Bone marrow (tissue), 2 donors: Measurements from ENCODE around the gene DCTN5.
"Not testable (repeated sequence)": the region's sequence is repeated elsewhere in the genome, so short reads cannot be mapped to it uniquely, and the experiment has no call there.

Source experiments
- DNase-seq, 2 donors: peaks; one replicate each; lab custom pipeline; 2025; lab: John Stamatoyannopoulos, UW

Gene DCTN5

DNA sequence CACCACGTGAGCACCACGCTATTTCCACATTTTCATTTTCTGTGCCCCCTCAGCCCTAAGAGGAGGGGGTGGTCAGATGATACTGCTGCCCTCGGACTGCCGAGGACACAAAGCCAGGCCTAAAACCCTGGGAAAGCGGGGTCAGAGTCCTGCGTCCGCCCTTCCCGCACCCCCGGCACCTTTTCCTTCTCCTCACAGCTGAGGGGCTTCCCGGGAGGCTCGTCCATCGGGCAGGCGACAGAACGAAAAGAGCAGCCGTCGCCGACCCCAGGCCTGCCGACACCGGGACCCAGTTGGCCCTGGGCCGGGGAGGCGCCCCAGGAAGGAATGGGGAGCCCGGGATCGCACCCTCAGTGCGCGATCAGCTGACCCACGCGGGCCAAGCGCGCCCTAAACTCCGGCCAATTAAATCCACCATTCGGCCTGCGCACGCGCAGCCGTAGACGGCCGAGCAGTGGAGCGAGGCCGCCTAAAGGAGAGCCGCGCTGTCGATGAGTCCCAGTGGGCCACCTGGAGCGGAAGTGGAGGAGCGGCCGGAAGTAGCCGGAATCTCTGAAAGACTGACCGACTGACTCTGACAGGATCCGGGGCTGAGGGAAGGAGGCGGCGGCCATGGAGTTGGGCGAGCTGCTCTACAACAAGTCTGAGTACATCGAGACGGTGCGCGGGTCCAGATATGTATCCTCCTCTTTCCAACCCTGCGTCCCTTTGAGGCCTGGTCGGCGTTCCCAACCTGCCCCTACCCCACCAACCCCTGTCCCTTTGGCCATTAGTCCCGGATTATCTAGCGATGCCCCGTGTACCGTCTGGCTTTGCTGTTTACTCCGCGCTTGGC, at the start of gene DCTN5, which contains the start of gene PALB2:
Gene DCTN5, plus strand, starts transcription at position 536 of the 835 bp plus-strand sequence. Its CDS starts 77 bp downstream, at position 613.
Gene PALB2, minus strand, starts transcription at position 380 of the 835 bp plus-strand sequence. Its CDS starts 153 bp downstream, at position 227.
- DNase-seq = peak; percentile 49 to 78

DNA sequence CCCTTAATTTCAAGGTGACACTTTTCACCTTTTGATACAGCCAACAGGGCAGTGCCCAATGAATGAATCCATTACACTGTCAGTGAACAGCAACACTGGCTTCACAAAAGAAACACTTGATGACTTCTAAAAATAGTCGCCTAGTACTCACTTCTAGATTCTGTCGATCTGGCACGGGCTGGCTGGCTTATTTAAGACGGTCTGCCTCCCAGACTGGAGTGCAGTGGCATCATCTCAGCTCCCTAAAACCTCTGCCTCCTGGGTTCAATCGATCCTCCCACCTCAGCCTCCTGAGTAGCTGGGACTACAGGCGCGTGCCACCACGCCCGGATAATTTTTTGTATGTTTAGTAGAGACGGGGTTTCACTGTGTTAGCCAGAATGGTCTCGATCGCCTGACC, 47.1 kb upstream of the DCTN5 start:
- DNase-seq = no peak

DNA sequence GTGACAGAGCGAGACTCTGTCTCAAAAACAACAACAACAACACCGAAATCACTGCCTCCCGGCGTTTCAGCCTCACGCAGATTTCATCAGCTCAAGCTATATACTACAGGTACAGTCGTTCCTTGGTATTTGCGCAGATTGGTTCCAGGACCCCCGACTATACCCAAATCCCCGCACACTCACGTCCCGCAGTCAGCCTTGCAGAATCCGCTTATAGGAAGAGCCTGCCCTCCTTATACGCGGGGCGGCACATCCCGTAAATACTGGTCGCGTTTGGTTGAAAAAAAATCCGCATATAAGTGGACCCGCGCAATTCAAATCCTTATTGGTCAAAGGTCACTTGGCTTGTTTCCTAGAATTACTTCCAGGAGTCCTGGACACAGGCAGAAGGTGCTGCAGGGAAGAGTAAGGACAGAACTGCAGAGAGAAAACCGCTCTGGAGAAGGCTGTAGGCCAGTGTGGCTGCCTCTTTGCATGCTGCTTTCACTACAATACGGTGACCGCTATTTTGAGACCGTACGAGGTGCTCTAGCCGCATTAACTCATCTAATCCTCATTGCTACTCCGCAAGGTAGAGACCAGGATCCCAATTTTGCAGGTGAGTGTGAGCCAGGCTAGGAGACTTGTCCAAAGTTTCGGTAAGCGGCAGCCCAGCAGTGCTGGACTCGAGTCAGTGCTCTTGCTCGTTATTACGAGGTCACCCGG, 45.9 kb upstream of the DCTN5 start:
- no peak for DNase-seq

DNA sequence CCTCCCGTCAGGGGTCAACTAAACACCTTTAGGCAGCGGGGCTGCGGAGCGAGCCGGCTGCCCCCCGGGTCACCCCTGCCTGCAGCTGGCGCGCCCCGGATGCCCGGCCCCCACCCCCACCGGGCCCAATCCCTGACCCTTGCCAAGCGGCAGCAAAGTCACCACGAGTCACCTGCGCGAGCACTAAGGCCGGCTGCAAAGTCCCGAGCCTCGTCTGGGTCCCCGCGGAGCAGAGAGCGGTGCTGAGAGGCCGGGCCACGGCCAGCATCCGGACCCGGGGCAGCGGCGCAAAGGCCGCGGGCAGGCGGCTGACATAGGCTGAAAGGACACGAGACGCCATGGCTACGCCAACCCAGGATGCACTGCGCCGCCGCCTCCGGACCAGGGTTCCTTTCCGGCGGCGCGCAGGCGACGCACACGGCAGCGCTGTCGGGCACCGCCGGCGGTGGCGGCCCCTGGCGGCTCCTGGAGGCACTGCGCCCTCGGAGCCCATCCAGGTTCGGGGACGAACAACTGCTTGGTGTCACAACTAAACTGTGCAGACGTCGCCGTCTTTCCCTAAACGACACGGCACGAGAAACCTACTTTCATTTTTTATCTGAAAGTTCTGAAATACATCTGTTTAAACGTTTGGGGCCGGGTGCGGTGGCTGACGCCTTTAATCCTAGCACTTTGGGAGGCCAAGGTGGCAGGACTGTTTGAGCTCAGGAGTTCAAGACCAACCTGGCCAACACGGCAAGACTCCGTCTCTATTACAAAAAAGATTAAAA, 45.1 kb upstream of the DCTN5 start, which contains the start of gene NDUFAB1:
Gene NDUFAB1, minus strand, starts transcription at position 366 of the 770 bp plus-strand sequence. Its CDS starts 26 bp downstream, at position 340.
- DNase-seq = peak; percentile 72 to 74

DNA sequence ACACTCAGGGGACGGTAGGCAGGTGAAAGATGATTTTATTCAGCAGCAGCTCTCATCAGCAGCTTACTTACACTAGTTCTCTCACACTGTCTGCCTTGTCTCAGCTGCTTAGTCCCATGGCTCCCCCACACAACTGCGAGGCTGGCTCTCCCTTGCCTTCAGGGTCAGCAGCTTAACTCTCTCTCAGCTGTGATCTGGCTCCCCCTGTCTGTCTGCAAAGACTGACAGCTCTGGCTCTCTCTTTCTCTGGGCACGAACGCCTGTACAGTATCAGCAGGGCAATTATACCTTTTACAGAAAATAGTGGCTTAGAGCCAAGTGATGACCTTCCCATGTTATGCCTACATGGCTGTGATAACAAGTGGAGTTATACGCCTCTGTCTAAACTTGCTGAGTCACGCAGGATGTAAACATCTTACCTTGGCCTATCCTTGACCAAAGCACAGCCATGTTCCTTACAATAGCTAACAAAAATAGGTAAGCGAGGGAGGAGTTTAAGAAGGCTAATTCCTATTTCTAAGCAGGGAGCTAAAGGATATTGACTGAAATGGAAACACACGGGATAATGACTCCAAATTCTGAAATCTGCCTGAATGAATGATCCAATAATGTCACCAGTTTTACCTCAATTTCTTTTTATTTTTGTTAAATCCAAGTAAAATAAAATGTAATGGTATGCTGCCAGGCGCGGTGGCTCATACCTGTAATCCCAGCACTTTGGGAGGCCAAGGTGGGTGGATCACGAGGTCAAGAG, 44.1 kb upstream of the DCTN5 start:
- peak in 1 of 2 donors; percentile 13 for DNase-seq

DNA sequence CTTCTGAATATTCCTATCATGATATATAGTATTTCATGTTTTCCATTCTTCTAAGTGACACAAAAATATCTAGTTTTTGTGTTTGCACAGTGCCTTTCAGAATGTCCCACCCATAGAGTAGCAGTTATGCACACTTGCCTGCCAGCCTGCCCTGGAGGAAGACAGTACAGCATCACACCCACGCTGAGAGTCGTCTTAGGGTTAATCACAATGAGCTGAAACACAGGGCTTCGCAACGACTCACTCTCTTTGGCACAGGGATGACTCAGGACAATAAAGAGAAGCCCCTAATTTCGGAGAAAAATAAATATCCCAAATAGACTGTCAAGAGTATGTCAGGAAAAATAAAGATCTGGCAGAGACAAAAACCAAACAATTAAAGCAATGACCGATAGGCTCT, 33.5 kb upstream of the DCTN5 start:
- DNase-seq = no peak

DNA sequence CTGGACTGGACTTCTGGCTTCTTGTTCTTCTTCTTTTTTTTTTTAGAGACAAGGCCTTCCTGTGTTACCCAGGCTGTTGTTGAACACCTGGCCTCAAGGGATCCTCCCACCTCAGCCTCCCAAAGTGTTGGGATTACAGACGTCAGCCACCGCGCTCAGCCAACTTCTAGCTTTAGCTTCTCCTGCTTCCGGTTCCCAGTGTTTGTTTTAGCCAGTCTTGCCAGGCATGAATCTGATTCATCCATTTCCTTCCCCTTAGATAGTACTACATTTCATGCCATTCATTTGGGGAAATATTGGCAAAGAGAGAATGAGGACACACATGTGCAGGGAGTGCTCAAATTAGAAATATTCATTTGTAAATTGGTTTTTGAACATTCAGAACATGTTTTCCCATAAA, 33.1 kb upstream of the DCTN5 start:
- DNase-seq = no peak

DNA sequence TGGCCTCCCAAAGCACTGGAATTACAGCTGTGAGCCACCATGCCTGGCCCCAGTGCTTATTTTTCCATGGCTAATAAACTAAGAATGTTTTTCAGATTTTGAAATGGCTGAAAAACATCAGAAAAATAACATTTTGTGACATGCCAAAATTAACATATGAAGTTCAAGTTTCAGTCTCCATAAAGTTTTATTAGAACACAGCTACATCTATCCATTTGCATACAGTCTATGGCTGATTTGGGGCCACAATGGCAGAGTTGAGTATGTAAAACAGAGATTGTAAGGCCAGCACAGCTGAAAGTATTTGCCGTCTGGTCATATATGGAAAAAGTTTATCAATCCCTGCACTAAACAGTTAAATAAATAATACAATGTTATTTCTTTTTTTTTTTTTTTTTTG, 31.3 kb upstream of the DCTN5 start:
- DNase-seq = no peak

DNA sequence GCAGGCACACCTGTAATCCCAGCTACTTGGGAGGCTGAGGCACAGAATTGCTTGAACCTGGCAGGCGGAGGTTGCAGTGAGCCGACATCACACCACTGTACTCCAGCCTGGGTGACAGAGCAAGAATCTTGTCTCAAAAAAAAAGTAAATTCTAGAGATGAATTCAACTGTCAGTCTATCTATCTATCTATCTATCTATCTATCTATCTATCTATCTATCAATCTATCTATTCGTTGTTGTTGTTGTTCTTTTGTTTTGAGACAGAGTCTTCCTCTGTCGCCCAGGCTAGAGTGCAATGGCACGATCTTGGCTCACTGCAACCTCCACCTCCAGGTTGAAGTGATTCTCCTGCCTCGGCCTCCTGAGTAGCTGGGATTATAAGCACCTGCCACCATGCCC, 30.4 kb upstream of the DCTN5 start:
- not testable (repeated sequence) for DNase-seq

DNA sequence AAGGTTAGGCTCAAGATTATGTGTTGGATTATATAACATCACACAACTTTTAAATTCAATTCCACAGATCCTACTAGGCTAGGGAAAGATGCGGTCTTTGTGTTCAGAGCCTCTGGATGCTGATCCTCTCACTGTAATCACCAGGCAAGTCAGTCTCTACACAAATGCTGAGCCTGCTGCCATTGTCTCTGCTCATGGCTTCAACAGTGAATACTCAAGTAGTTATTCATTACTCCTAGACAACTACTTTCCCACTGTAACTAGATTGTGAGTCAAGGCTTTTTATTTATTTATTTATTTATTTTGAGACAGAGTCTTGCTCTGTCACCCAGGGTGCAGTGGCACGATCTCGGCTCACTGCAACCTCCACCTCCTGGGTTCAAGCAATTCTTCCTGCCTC, 29.3 kb upstream of the DCTN5 start:
- DNase-seq = no peak

DNA sequence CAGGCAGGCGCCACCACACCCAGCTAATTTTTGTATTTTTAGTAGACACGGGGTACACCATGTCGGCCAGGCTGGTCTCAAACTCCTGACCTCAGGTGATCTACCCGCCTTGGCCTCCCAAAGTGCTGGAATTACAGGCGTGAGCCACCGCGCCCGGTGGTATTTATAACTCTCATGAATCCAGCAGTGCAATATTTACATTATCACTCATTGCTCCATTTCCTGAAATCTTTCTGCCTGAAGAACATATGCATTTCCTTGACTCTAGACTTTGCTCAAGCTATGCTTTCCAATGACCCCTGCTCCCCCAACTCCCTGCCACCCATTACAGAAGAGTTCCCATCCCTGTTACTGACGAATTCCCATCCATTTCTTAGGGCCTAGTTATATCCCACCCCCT, 25.5 kb upstream of the DCTN5 start:
- no peak for DNase-seq

DNA sequence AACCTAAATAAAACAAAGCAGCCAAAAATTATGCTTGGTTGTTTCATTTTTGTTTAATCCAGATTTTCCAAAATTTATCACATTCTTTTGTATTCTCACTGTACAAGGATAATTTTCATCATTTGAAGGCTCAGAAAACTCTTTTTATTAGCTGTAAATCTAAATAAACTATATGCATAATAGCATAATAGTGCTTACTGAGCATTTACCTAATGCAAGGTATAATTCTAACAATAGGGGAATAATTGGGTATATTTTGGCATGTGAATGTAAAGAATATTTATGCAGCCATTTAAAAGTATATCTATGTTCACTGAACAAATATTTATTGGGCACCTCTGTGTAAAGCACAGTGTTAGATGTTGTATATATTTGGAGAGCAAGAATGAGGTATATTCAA, 17.2 kb upstream of the DCTN5 start:
- no peak for DNase-seq

DNA sequence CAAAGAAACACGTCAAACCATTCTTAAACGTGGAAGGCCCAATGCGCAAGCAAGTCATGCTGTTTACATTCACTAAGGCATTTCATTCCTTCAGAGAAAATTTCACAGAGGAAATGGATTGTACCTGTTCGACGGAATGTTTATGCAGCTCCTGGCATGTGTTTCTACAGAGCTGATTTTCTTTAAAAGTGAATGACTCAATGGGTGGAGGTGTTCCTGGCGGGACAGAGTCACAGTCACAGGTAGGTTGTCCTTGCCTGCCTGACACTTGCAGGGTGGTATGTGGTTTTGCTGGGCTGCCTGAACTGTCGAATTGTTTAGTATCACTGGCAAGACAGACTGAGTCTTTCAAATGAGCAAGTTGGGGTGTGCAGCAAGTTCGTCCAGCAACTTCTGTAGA, 11.8 kb upstream of the DCTN5 start:
- no peak for DNase-seq

DNA sequence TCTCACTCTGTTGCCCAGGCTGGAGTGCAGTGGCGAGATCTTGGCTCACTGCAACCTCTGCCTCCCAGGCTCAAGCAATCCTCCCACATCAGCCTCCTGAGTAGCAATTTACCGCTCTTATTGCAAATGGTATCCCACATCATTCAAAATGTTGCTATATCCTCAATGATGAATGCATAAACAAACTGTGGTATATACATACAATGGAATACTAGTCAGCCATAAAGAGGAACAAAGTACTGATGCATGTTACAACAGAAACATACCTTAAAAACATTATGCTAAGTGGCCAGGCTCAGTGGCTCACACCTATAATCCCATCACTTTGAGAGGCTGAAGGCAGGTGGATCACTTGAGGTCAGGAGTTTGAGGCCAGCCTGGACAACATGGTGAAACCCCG, 9.4 kb upstream of the DCTN5 start:
- not testable (repeated sequence) for DNase-seq

DNA sequence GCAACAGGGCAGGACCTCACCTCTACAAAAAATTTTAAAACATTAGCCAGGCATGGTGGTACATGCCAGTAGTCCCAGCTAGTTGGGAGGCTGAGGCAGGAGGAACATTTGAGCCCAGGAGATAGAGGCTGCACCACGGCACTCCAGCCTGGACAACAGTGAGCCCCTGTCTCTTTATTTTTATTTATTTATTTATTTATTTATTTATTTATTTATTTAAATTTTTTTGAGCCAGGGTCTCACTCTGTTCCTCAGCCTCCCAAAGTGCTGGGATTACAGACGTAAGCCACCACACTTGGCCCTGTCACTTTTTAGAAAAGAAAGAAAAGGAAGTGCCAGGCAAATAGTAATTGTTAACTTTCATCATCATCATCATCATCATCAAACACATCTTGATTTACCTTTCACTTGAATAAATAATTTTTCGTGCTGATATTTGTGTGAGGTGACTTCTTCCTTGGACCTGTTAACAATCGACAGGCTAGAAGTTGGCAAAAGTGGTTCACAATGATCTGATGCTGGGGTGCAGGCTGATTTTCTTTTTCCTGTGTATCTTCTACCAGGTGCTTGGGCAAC, 6.7 kb upstream of the DCTN5 start:
- no peak for DNase-seq

DNA sequence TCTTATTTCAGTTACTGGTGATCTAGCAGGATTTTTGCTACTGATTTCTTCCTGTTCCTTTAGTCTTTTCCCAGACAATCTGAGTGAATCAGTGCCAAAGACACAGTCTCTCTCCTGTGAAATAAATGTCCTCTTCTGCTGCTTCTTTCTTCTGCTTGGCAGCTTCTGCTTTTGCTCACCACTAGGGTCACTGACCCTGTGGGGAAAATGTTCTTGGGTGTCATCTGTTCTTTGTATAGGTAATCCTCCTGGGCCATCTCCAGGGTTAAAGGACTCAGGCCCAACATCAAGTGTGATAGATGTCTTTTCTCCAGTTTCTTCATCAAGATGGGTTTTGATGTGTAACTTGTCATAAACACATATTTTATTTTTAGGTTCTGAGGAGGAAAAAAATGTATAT, 5.3 kb upstream of the DCTN5 start:
- no peak for DNase-seq

DNA sequence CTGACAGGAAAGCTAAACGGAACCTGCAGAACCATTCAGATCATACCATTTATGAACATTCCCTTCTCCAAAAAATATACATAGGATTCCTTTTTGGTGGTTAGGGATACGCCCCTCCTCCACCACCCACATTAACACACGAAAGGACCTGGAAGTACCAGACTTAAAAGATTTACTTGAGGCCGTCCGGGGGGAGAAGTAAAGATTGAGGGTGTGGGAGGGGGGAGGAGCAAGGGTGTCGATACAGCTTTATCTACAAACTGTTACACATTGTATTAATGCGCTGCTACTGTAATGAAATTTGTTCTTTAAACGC, 693 bp upstream of the DCTN5 start:
- DNase-seq = no peak

DNA sequence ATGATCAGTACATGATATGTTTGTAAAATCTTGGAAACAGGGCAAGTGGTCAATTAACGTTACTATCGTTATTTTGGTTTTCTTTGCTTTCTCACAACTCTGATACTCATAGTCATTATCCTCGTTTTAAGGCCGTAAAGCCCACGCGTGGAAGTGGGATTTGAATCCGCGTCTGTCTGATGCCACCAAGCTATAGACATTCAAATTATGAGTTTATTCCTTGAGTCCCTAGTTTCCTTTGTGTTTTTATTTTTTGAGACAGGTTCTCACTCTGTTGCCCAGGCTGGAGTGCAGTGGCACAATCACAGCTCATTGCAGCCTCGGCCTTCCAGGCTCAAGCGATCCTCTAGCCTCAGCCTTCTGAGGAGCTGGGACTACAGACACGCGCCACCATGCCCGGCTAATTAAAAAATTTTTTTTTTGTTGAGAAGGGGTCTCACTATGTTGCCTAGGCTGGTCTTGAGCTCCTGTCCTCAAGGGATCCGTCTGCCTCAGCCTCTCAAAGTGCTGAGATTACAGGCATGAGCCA, 1.0 kb downstream of the DCTN5 start:
- no peak for DNase-seq

DNA sequence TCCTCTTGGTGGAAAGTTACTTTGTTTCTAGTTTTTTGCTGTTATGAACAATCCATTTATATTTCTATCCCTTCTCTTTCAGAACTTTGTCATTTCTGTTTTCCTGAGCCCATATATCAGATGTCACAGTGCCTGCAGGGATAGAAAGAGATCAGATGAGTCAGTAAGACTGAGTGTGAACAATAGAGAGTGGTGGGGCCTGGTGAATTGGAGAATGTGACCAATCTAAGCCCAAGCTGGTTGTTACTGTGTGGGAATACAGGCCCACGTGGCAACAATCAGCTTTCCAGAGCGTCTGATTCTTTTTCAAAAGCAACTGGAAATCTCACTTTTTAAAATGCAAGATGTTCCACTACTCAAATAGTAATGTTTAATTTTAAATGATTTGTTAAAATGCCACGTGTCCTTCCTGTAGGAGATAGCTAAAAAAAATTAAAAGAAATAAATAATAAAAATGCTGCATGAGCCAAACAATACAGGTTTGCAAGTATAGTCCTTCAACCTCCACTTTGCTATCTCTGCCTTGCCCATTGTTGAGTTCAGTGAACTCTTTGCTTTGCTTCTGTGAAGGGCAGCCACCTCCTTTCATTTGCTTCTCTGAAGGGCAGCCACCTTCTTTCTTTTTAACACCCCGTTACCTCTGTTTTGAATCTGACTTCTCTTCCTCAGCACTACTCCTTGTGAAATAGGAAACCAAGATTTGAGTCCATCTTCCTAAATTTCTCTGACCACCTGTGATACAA, 9.6 kb downstream of the DCTN5 start:
- DNase-seq = no peak

DNA sequence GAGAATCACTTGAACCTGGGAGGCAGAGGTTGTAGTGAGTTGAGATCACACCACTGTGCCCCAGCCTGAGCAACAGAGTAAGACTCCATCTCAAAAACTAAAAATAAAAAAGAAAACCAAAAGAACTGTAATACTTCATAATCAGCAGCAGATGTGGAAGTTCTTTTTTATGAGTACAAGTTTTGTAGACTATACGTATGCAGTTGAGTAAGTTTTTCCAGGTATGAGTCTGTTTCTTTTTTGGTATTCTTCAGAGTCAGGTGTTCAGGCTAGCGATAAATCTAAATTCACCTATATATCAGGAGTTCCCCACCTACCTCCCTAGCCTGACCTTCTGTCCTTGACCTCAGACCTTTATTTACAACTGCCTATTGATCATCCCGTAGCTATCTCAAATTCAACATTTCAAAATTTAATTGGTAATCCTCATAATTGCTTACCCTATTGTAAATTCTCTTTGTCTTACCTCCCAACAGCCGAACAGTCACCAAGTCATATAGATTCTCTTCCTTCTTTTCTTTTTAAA, 10.7 kb downstream of the DCTN5 start:
- no peak for DNase-seq
